Calu3 (cell line): ENCODE measurements around the gene TSPAN10. TPM values are rescaled to one million over a fixed set of nuclear protein-coding genes. Genes with fewer than 3 reads are reported as not detected.

Experiments
- BruUV-seq: library from RNA; stranded (reverse); fragments of 400-500 nt; replicated peaks from 2 replicates; lab custom pipeline; 2021; lab: Mats Ljungman, UMichigan
- CTCF ChIA-PET: fragments of 300-600 bp; sonication (Branson Sonifier 250); formaldehyde crosslinking; loops from one replicate; lab custom pipeline; 2022; ENCODE audit warnings: antibody characterized with exemption; lab: Charles Lee
- DNase-seq: peaks from one replicate; pipeline ENCODE4 v3.0.0; 2022
- H3K27ac Mint-ChIP-seq: one replicate; pipeline ENCODE4 v1.8.0; 2022; ENCODE audit warnings: mixed read lengths; ENCODE audit not compliant: unreplicated experiment
- H3K27me3 Mint-ChIP-seq: one replicate; pipeline ENCODE4 v1.8.0; 2022; ENCODE audit warnings: mixed read lengths; ENCODE audit not compliant: unreplicated experiment
- H3K36me3 Mint-ChIP-seq: one replicate; pipeline ENCODE4 v1.8.0; 2022; ENCODE audit warnings: mild to moderate bottlenecking, moderate library complexity, mixed read lengths; ENCODE audit not compliant: insufficient read depth, unreplicated experiment
- H3K4me1 Mint-ChIP-seq: one replicate; pipeline ENCODE4 v1.8.0; 2022; ENCODE audit warnings: mild to moderate bottlenecking, low read depth, mixed read lengths; ENCODE audit not compliant: unreplicated experiment
- H3K4me3 Mint-ChIP-seq: one replicate; pipeline ENCODE4 v1.8.0; 2022; ENCODE audit warnings: mild to moderate bottlenecking, low read depth, moderate library complexity, mixed read lengths; ENCODE audit not compliant: unreplicated experiment
- H3K9me3 Mint-ChIP-seq: one replicate; pipeline ENCODE4 v1.8.0; 2022; ENCODE audit warnings: low read depth, mixed read lengths; ENCODE audit not compliant: unreplicated experiment
- intact Hi-C: fragments of 100-400 bp; cut with micrococcal nuclease; formaldehyde crosslinking; loops from one replicate; pipeline ENCODE4 v1.10.0; 2022; ENCODE audit not compliant: unreplicated experiment
- total RNA-seq: library from RNA; stranded (reverse); gene quantifications from 2 replicates; pipeline ENCODE4 v1.2.3, GENCODE V29; 2022
- TF ChIP-seq, protein P1 (sequence below): fragments of 200-600 bp; IDR thresholded peaks from one replicate; pipeline ENCODE4 v1.8.0; 2022; ENCODE audit warnings: antibody characterized with exemption; ENCODE audit not compliant: unreplicated experiment

Gene TSPAN10
- total RNA-seq, 1 experiment from 2014 or later = 2.9 TPM

DNA sequence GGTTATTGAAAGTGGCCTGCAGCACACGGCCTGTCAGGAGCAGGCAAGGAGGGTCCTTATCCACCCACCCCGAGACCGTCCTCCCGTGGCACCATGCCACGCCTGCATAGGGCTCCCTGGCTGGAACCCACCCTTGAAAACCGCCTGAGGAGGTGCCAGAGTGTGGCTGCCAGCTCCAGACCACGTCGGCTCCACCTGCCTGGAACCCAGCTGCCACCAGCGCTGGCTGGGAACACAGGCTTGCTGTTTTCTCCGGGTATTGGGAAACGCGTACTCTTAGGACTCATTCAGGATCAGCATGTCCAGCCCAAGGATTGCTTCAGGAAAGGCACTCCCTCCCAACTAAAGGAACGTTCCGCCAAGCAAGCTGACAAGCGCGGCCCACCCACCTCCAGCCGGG is 39.9 kb downstream of the TSPAN10 start:
- no peak overlapping the region for H3K27ac Mint-ChIP-seq
- TF ChIP-seq, protein P1, sequence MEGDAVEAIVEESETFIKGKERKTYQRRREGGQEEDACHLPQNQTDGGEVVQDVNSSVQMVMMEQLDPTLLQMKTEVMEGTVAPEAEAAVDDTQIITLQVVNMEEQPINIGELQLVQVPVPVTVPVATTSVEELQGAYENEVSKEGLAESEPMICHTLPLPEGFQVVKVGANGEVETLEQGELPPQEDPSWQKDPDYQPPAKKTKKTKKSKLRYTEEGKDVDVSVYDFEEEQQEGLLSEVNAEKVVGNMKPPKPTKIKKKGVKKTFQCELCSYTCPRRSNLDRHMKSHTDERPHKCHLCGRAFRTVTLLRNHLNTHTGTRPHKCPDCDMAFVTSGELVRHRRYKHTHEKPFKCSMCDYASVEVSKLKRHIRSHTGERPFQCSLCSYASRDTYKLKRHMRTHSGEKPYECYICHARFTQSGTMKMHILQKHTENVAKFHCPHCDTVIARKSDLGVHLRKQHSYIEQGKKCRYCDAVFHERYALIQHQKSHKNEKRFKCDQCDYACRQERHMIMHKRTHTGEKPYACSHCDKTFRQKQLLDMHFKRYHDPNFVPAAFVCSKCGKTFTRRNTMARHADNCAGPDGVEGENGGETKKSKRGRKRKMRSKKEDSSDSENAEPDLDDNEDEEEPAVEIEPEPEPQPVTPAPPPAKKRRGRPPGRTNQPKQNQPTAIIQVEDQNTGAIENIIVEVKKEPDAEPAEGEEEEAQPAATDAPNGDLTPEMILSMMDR = no peak
- peaks cover 12% of the 10 kb centered on the region for H3K4me1 Mint-ChIP-seq
- no peak overlapping the region for H3K4me3 Mint-ChIP-seq
- CTCF ChIA-PET = no interaction called here
- peaks cover 61% of the 10 kb centered on the region for H3K36me3 Mint-ChIP-seq
- intact Hi-C loops = no loop called here
- H3K27me3 Mint-ChIP-seq = no peaks in the 10 kb centered on the region
- DNase-seq = no peak
- BruUV-seq = no TSS peak
- H3K9me3 Mint-ChIP-seq = no peaks in the 10 kb centered on the region

DNA sequence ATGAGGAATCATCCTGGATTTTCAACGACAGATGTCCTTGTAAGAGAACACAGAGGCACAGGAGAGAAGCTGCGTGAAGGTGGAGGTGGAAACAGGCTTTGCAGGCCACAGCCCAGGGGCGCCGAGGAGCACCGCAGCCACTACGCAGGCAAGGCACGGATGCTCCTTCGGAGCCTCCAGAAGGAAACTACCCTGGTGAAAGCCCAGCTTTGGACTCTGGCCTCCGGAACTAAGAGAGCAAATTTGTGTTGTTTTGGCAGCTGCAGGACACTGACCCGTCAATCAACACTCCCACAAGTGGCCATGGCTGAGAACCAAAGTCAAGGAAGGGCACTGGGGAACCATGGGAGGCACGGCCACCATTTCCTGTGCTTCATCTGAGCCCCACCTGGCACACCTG is 43.2 kb downstream of the TSPAN10 start:
- Mint-ChIP-seq H3K36me3 (peaks cover 58% of the 10 kb centered on the region), H3K27ac (no peak overlapping the region), H3K4me1 (peaks cover 19% of the 10 kb centered on the region), H3K9me3 (no peaks in the 10 kb centered on the region), H3K27me3 (no peaks in the 10 kb centered on the region), H3K4me3 (no peak overlapping the region)
- no peak for DNase-seq
- BruUV-seq = no TSS peak
- intact Hi-C loops = no loop called here
- CTCF ChIA-PET = no interaction called here
- TF ChIP-seq, protein P1 = no peak

DNA sequence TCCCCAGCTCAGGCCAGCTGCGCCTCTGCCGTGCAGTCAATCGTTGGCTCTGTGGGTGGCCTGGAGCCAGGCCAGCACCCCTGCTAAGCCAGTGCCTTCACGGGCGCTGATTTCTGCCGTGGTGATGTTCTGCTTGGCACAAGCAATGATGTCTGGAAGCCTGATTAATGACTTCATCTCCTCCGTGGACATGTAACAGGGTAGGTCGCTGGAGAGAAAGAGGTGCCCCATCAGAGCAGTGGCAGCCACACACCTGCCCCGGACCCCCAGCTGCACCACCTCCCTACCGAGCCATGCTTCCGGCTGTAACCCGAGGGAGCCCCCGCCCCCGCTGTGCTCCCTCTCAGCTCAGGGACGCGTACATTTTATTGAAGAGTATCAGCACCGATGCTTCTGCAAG is 44.7 kb downstream of the TSPAN10 start:
- CTCF ChIA-PET = no interaction called here
- BruUV-seq = no TSS peak
- no peaks in the 10 kb centered on the region for H3K27me3 Mint-ChIP-seq
- DNase-seq = no peak
- H3K36me3 Mint-ChIP-seq = peaks cover 63% of the 10 kb centered on the region
- TF ChIP-seq, protein P1 = no peak
- peaks cover 12% of the 10 kb centered on the region for H3K4me1 Mint-ChIP-seq
- H3K9me3 Mint-ChIP-seq = no peaks in the 10 kb centered on the region
- H3K27ac Mint-ChIP-seq = no peak overlapping the region
- H3K4me3 Mint-ChIP-seq = peak overlapping the region; percentile 14
- intact Hi-C loops = no loop called here

DNA sequence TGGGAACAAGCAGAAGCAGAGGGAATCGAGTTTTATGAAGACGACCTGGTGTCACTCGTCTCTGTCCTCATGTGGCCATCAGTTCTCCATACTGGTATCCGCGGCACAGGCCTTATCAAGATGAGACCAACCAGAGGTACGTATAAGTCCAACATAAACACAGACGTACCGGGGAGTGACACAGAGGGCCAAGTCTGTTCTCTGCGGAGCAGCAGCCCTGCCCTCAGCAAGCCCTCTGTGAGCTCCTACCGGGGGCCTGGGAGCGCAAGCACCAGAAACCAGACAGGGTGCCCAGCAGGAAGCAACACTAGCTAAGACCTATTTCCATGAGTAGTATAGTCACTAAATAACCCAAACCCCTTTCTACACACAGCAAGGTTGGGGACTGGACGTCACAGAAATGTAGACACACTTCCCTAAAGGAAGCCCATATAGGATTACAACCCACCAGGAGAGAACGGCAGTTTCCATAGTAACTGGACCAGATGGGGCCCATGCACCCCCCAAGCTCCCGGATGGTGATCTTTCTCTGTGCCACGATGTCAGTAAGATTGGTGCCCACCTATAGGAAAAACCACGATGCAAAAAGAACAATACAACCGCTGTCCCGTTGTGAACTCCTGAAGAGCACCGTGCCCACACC is 45.7 kb downstream of the TSPAN10 start:
- H3K27me3 Mint-ChIP-seq = no peaks in the 10 kb centered on the region
- TF ChIP-seq, protein P1 = no peak

More for the DNA sequence above, 45.7 kb downstream of the TSPAN10 start:
- H3K9me3 Mint-ChIP-seq = no peaks in the 10 kb centered on the region
- CTCF ChIA-PET = interaction anchor here (1.2 to 2.2 kb wide), 2 partner anchors 19 to 20 kb away, joined by 4 to 8 read pairs; partner anchors contain the start of gene MRPL12
- peak overlapping the region; percentile 30 for H3K27ac Mint-ChIP-seq
- BruUV-seq = no TSS peak
- H3K36me3 Mint-ChIP-seq = peaks cover 72% of the 10 kb centered on the region
- no peak for DNase-seq
- intact Hi-C loops = no loop called here
- H3K4me1 Mint-ChIP-seq = peaks cover 12% of the 10 kb centered on the region
- H3K4me3 Mint-ChIP-seq = peak overlapping the region; percentile 71
